Measurements from ENCODE around the gene HMX2. TPM values are rescaled to one million over a fixed set of nuclear protein-coding genes. Genes with fewer than 3 reads are reported as not detected.

The HMX2 gene
- total RNA-seq, 1 donor from 2014 or later: not detected

DNA sequence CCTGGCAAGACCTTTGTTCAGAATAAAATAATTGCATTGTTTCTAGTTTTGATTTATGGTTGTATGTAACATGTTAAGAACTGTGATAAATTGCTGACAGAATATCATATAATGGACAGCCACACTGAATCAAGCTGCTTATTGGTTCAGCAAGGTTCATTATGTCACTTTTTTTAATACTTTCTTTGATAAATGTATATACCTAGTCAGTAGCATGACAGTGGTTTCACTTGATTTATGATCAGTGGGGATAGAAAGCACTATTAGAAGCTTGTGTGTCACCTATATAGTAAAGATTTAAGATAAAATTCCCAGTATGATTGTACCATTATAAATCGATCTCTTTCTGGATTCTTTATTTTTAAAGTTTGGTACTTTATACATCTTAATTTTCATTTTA lies 10.7 kb downstream of the HMX2 start:
- Histone ChIP-seq H3K36me3 (ENCODE audit: control insufficient read depth, insufficient read depth, low read length) (peaks cover 13% of the 10 kb centered on the region), H3K27me3 (ENCODE audit: control insufficient read depth, insufficient read depth, low read length) (no peaks in the 10 kb centered on the region), H3K4me3 (ENCODE audit: low read depth, low read length) (no peak overlapping the region)
- DNase-seq (ENCODE audit: low read depth) (no peak), FAIRE-seq (no peak)
- TF ChIP-seq, protein P1, sequence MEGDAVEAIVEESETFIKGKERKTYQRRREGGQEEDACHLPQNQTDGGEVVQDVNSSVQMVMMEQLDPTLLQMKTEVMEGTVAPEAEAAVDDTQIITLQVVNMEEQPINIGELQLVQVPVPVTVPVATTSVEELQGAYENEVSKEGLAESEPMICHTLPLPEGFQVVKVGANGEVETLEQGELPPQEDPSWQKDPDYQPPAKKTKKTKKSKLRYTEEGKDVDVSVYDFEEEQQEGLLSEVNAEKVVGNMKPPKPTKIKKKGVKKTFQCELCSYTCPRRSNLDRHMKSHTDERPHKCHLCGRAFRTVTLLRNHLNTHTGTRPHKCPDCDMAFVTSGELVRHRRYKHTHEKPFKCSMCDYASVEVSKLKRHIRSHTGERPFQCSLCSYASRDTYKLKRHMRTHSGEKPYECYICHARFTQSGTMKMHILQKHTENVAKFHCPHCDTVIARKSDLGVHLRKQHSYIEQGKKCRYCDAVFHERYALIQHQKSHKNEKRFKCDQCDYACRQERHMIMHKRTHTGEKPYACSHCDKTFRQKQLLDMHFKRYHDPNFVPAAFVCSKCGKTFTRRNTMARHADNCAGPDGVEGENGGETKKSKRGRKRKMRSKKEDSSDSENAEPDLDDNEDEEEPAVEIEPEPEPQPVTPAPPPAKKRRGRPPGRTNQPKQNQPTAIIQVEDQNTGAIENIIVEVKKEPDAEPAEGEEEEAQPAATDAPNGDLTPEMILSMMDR (IDR thresholded peaks at IDR 0.05; ENCODE audit: insufficient read depth, low read length, severe bottlenecking): no peak

GRCh38 chr10:123160311-123160980 lies 12.5 kb downstream of the HMX2 start:
- TF ChIP-seq, protein P1 (IDR thresholded peaks at IDR 0.05; ENCODE audit: insufficient read depth, low read length, severe bottlenecking): no peak
- Histone ChIP-seq H3K27me3 (ENCODE audit: control insufficient read depth, insufficient read depth, low read length) (no peaks in the 10 kb centered on the region), H3K36me3 (ENCODE audit: control insufficient read depth, insufficient read depth, low read length) (peaks cover 13% of the 10 kb centered on the region), H3K4me3 (ENCODE audit: low read depth, low read length) (no peak overlapping the region)
- DNase-seq (ENCODE audit: low read depth): no peak
- FAIRE-seq: no peak

GRCh38 chr10:123164319-123164718 lies 16.4 kb downstream of the HMX2 start:
- TF ChIP-seq, protein P1 (IDR thresholded peaks at IDR 0.05; ENCODE audit: insufficient read depth, low read length, severe bottlenecking): no peak
- H3K4me3 ChIP-seq (ENCODE audit: low read depth, low read length): no peak overlapping the region
- H3K27me3 ChIP-seq (ENCODE audit: control insufficient read depth, insufficient read depth, low read length): no peaks in the 10 kb centered on the region
- DNase-seq (ENCODE audit: low read depth) (no peak), FAIRE-seq (no peak)
- H3K36me3 ChIP-seq (ENCODE audit: control insufficient read depth, insufficient read depth, low read length): peaks cover 7% of the 10 kb centered on the region

DNA sequence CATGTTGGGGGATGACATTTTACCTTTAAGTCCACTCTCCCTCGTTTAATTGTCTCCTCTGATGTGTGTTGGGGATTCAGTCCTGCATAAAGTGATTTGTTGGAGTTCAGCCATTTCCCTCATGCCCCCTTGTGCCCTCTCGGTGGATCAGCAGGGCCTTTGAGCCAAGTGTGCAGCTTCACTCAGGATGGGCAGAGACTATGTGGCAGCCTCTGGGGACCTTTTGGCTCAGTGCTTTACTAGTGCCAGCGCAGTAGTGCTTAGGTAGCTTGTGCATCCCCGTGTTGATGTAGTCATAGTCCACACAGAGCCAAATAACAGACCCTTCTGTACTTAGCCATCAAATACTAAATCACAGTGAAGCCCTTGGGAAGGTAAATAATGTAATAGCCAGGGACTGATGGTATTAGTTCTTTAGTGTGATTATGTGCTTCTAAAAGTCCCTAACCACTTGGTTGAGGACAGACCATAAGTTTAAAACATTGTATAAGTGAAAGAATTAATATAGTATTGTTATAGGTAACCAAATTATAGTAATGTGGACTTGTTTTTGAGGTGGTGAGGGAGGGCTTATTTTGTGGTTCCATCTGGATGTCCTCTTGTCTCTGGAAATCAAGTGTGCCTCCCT lies 17.6 kb downstream of the HMX2 start:
- no peak overlapping the region for H3K4me3 ChIP-seq (ENCODE audit: low read depth, low read length)
- peaks cover 5% of the 10 kb centered on the region for H3K36me3 ChIP-seq (ENCODE audit: control insufficient read depth, insufficient read depth, low read length)
- no peak for DNase-seq (ENCODE audit: low read depth)
- TF ChIP-seq, protein P1 (IDR thresholded peaks at IDR 0.05; ENCODE audit: insufficient read depth, low read length, severe bottlenecking): no peak
- H3K27me3 ChIP-seq (ENCODE audit: control insufficient read depth, insufficient read depth, low read length): no peaks in the 10 kb centered on the region
- FAIRE-seq: no peak

GRCh38 chr10:123166618-123167017 lies 18.7 kb downstream of the HMX2 start:
- Histone ChIP-seq H3K4me3 (ENCODE audit: low read depth, low read length) (no peak overlapping the region), H3K36me3 (ENCODE audit: control insufficient read depth, insufficient read depth, low read length) (peaks cover 4% of the 10 kb centered on the region), H3K27me3 (ENCODE audit: control insufficient read depth, insufficient read depth, low read length) (no peaks in the 10 kb centered on the region)
- FAIRE-seq: no peak
- no peak for DNase-seq (ENCODE audit: low read depth)
- TF ChIP-seq, protein P1 (IDR thresholded peaks at IDR 0.05; ENCODE audit: insufficient read depth, low read length, severe bottlenecking): no peak

Data from bronchial epithelial cell (primary cell).